ENCODE data around the gene POTEG.
"Not testable (repeated sequence)": the region's sequence is repeated elsewhere in the genome, so short reads cannot be mapped to it uniquely, and the experiment has no call there.

The POTEG gene

GRCh38 chr14:19383008-19383584 lies 51.0 kb downstream of the POTEG start:
- not testable (repeated sequence) for DNase-seq (ENCODE audit: low read depth); H3K4me3 ChIP-seq (ENCODE audit: low read length)

GRCh38 chr14:19380137-19380536 lies 54.0 kb downstream of the POTEG start:
- not testable (repeated sequence) for DNase-seq (ENCODE audit: low read depth); H3K4me3 ChIP-seq (ENCODE audit: low read length)

- not testable (repeated sequence) for DNase-seq (ENCODE audit: low read depth); H3K4me3 ChIP-seq (ENCODE audit: low read length)
Observed at GRCh38 chr14:19374451-19374903, 59.7 kb downstream of the POTEG start.

- not testable (repeated sequence) for H3K4me3 ChIP-seq (ENCODE audit: low read length); DNase-seq (ENCODE audit: low read depth)
Observed at GRCh38 chr14:19372813-19373500, 61.2 kb downstream of the POTEG start.

GRCh38 chr14:19371767-19372166 lies 62.4 kb downstream of the POTEG start:
- not testable (repeated sequence) for DNase-seq (ENCODE audit: low read depth); H3K4me3 ChIP-seq (ENCODE audit: low read length)

GRCh38 chr14:19362803-19363202 lies 71.3 kb downstream of the POTEG start:
- DNase-seq (ENCODE audit: low read depth); H3K4me3 ChIP-seq (ENCODE audit: low read length): not testable (repeated sequence)

- H3K4me3 ChIP-seq (ENCODE audit: low read length); DNase-seq (ENCODE audit: low read depth): not testable (repeated sequence)
Observed at GRCh38 chr14:19362323-19362722, 71.8 kb downstream of the POTEG start.

- not testable (repeated sequence) for H3K4me3 ChIP-seq (ENCODE audit: low read length); DNase-seq (ENCODE audit: low read depth)
Observed at GRCh38 chr14:19361636-19362253, 72.4 kb downstream of the POTEG start.

- H3K4me3 ChIP-seq (ENCODE audit: low read length); DNase-seq (ENCODE audit: low read depth): not testable (repeated sequence)
Observed at GRCh38 chr14:19360937-19361635, 73.1 kb downstream of the POTEG start.

All from AG10803 (cell line).